Endothelial cell of umbilical vein (primary cell): ENCODE measurements around the gene OCIAD2. TPM values are rescaled to one million over a fixed set of nuclear protein-coding genes. Genes with fewer than 3 reads are reported as not detected.

Experiments
- BruUV-seq: library from RNA; stranded (reverse); fragments of 400-500 nt; replicated peaks from 2 replicates; lab custom pipeline; 2021; lab: Mats Ljungman, UMichigan
- CTCF ChIA-PET: fragments of 300-600, 350-600 bp; sonication (Branson Sonifier 250); formaldehyde crosslinking; loops from one replicate; lab custom pipeline; 2021; ENCODE audit warnings: antibody characterized with exemption, inconsistent platforms; lab: Charles Lee
- POLR2A ChIA-PET: fragments of 300-600, 350-600 bp; sonication (Branson Sonifier 250); formaldehyde crosslinking; loops from one replicate; lab custom pipeline; 2021; ENCODE audit warnings: antibody characterized with exemption, inconsistent platforms; lab: Charles Lee
- DNase-seq: peaks from one replicate; pipeline ENCODE4 v3.0.0-alpha.2; 2011; ENCODE audit warnings: low read depth, low spot score
- FAIRE-seq: peaks from 2 replicates; lab custom pipeline; 2011; peaks lifted over from hg19 to GRCh38; lab: Jason Lieb, UNC
- H2AFZ ChIP-seq: 2 replicates; pipeline ENCODE4 v1.6.0; 2012; ENCODE audit warnings: low read depth, low read length, control low read depth, inconsistent platforms
- H3K27ac ChIP-seq: 2 replicates; pipeline ENCODE4 v1.5.1; 2011; ENCODE audit warnings: low read depth, mild to moderate bottlenecking, control low read depth, low read length, moderate library complexity; ENCODE audit not compliant: insufficient read depth
- H3K27me3 ChIP-seq, 2 experiments: 2 replicates each; pipeline versions ENCODE4 v1.6.0 to v1.6.1; 2011; ENCODE audit warnings: low read length in 2 of 2, mixed read lengths in 1 of 2; ENCODE audit not compliant: control insufficient read depth in 2 of 2, insufficient read depth in 2 of 2
- H3K36me3 ChIP-seq, 2 experiments: 2 replicates in 1 of 2; 3 replicates in 1 of 2; pipeline ENCODE4 v1.5.1; 2011; ENCODE audit warnings: low read length in 2 of 2, mild to moderate bottlenecking in 1 of 2, moderate library complexity in 1 of 2; ENCODE audit not compliant: control insufficient read depth in 2 of 2, insufficient read depth in 2 of 2; ENCODE audit errors: extremely low read depth in 1 of 2
- H3K4me1 ChIP-seq: 3 replicates; pipeline ENCODE4 v1.5.1; 2011; ENCODE audit warnings: mild to moderate bottlenecking, low read length; ENCODE audit not compliant: control insufficient read depth, insufficient read depth; ENCODE audit errors: extremely low read depth
- H3K4me2 ChIP-seq: 2 replicates; pipeline ENCODE4 v1.6.1; 2011; ENCODE audit warnings: low read length, control low read depth, mixed read lengths; ENCODE audit not compliant: insufficient read depth
- H3K4me3 ChIP-seq, 3 experiments: fragments of 200-600 bp in 1 of 3; sonication (generic), shearing (Covaris generic) in 1 of 3; replicated peaks in 1 of 3; 2 replicates each; pipeline ENCODE4 v1.5.1; 2011 to 2016; ENCODE audit warnings: control low read depth in 3 of 3, low read length in 3 of 3, mild to moderate bottlenecking in 2 of 3, inconsistent platforms in 1 of 3, low read depth in 1 of 3, moderate library complexity in 1 of 3; ENCODE audit not compliant: insufficient read depth in 1 of 3
- H3K79me2 ChIP-seq: 2 replicates; pipeline ENCODE4 v1.6.0; 2012; ENCODE audit warnings: low read length, inconsistent platforms; ENCODE audit not compliant: control insufficient read depth, insufficient read depth
- H3K9ac ChIP-seq: replicated peaks from 2 replicates; pipeline ENCODE3; 2011; ENCODE audit warnings: low read length, control low read depth; ENCODE audit not compliant: insufficient read depth; ENCODE audit errors: extremely low read depth
- H3K9me1 ChIP-seq: replicated peaks from 3 replicates; pipeline ENCODE4 v1.6.0; 2011; ENCODE audit warnings: mild to moderate bottlenecking, low read length; ENCODE audit not compliant: control insufficient read depth, insufficient read depth; ENCODE audit errors: extremely low read depth
- H3K9me3 ChIP-seq: replicated peaks from 2 replicates; pipeline ENCODE4 v1.5.1; 2012; ENCODE audit warnings: low read length, inconsistent platforms; ENCODE audit not compliant: control insufficient read depth, insufficient read depth
- H4K20me1 ChIP-seq: replicated peaks from 2 replicates; pipeline ENCODE3; 2011; ENCODE audit warnings: mild to moderate bottlenecking, low read length; ENCODE audit not compliant: control insufficient read depth, insufficient read depth; ENCODE audit errors: extremely low read depth
- CTCF ChIP-seq, 2 donors: IDR thresholded peaks; 1 replicate in 1 of 2; 2 replicates in 1 of 2; pipeline ENCODE4 v1.5.1; 2011; ENCODE audit warnings: low read length in 2 of 2, mild to moderate bottlenecking in 2 of 2, moderate library complexity in 2 of 2, control low read depth in 1 of 2, inconsistent platforms in 1 of 2, low read depth in 1 of 2; ENCODE audit not compliant: insufficient read depth in 1 of 2; ENCODE audit errors: extremely low read depth in 1 of 2
- EZH2 ChIP-seq: IDR thresholded peaks from 2 replicates; pipeline ENCODE4 v1.6.1; 2012; ENCODE audit warnings: borderline replicate concordance, low read depth, mild to moderate bottlenecking, moderate library complexity, low read length, inconsistent platforms; ENCODE audit not compliant: severe bottlenecking
- FOS ChIP-seq: IDR thresholded peaks from 2 replicates; pipeline ENCODE4 v1.6.1; 2011; ENCODE audit warnings: mild to moderate bottlenecking, low read length, moderate library complexity, borderline replicate concordance; ENCODE audit not compliant: insufficient read depth
- GATA2 ChIP-seq: IDR thresholded peaks from 2 replicates; pipeline ENCODE4 v1.7.0; 2011; ENCODE audit warnings: low read depth, mild to moderate bottlenecking, moderate library complexity, mixed read lengths, low read length; ENCODE audit not compliant: insufficient read length, insufficient read depth
- JUN ChIP-seq: IDR thresholded peaks from 2 replicates; pipeline ENCODE4 v1.6.1; 2011; ENCODE audit warnings: borderline replicate concordance, low read depth; ENCODE audit not compliant: insufficient read length, insufficient read depth
- MYC ChIP-seq: IDR thresholded peaks from one replicate; pipeline ENCODE4 v1.6.1; 2011; ENCODE audit warnings: mild to moderate bottlenecking, low read depth, low read length
- POLR2A ChIP-seq: IDR thresholded peaks from 2 replicates; pipeline ENCODE4 v1.6.1; 2012; ENCODE audit warnings: low read depth, mild to moderate bottlenecking, control low read depth, low read length
- POLR2AphosphoS5 ChIP-seq: IDR thresholded peaks from 2 replicates; pipeline ENCODE4 v1.6.1; 2012; ENCODE audit warnings: low read depth, mild to moderate bottlenecking, control low read depth, low read length, moderate library complexity; ENCODE audit not compliant: insufficient read depth
- dilution Hi-C: fragments of 300-500 bp; cut with MboI; formaldehyde crosslinking; loops from one replicate; pipeline ENCODE4 v1.15.0; 2019; ENCODE audit warnings: low sequenced_read_pairs; ENCODE audit not compliant: extremely low pct_ligation_motif_present
- intact Hi-C: fragments of 100-400 bp; cut with micrococcal nuclease; formaldehyde crosslinking; loops from one replicate; pipeline ENCODE4 v1.10.0; 2022
- polyA plus RNA-seq, 4 experiments: library from polyadenylated mRNA; depleted of rRNA in 3 of 4; stranded (reverse) in 3 of 4; unstranded in 1 of 4; fragments of >200 nt; gene quantifications; 2 replicates each; pipeline versions ENCODE4 v1.2.1 to v1.2.3, GENCODE V29; 2011 to 2012; ENCODE audit warnings: missing spikeins in 1 of 4
- total RNA-seq: library from RNA; stranded (reverse); gene quantifications from 2 replicates; pipeline ENCODE4 v1.2.3, GENCODE V29; 2021
- TF ChIP-seq, protein P1 (sequence below): IDR thresholded peaks from 2 replicates; pipeline ENCODE4 v1.6.1; 2011; ENCODE audit not compliant: insufficient read depth, insufficient read length

OCIAD2 gene
- total and polyA plus RNA-seq, 2 donors (not counting 3 experiments of a cell fraction or from before 2014, with no cell fraction given): 99.0 to 119 TPM

DNA sequence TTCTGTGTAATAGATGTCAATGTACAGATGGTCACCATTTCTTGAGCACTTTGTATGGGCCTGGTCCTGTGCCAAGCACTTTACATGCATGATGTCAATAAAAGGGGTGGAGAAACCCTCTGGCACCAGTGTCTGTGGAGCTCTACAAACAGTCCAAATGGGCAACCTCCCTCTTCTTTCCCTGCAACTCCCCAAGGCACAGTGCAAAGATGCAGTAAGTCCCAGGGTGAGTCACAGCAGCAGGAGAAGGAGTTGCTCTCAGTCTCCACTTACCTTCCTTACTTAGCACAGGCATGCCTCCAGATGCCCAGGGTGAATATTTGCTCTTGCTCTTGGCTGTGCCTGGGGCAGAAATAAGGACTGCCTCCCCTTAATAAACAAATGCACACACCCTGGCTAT, 4.3 kb downstream of the OCIAD2 start:
- peaks cover 39% of the 10 kb centered on the region for H3K4me1 ChIP-seq

More for the DNA sequence above, 4.3 kb downstream of the OCIAD2 start:
- no peak overlapping the region for H2AFZ ChIP-seq
- no peak overlapping the region for H3K27ac ChIP-seq
- dilution Hi-C loops: no loop called here
- no peak overlapping the region for H3K9ac ChIP-seq
- ChIA-PET POLR2A (no interaction called here), CTCF (interaction anchor here (0.8 kb wide), 1 partner anchor 119 kb away, joined by 3 read pairs; no protein-coding TSS in a partner anchor)
- no peaks in the 10 kb centered on the region for H3K27me3 ChIP-seq
- no TSS peak for BruUV-seq
- no peak for TF ChIP-seq FOS
- TF ChIP-seq EZH2: no peak
- no peak for TF ChIP-seq GATA2
- TF ChIP-seq MYC: no peak
- TF ChIP-seq POLR2A: no peak
- no peak for TF ChIP-seq POLR2AphosphoS5
- TF ChIP-seq CTCF (IDR thresholded peaks at IDR 0.05; ENCODE audit: extremely low read depth in 1 of 2, insufficient read depth in 1 of 2, low read depth in 1 of 2, low read length in 2 of 2): no peak
- TF ChIP-seq JUN: no peak
- TF ChIP-seq, protein P1, sequence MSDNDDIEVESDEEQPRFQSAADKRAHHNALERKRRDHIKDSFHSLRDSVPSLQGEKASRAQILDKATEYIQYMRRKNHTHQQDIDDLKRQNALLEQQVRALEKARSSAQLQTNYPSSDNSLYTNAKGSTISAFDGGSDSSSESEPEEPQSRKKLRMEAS: no peak
- DNase-seq (no peak), FAIRE-seq (no peak)
- intact Hi-C loops: loop anchor here (5.0 kb wide), 1 partner anchor 40 kb away; no protein-coding TSS in a partner anchor
- no peaks in the 10 kb centered on the region for H3K9me3 ChIP-seq
- H3K4me3 ChIP-seq: no peak overlapping the region
- H3K36me3 ChIP-seq: peaks cover 4 to 19% of the 10 kb centered on the region in 2 experiments
- H3K9me1 ChIP-seq: no peaks in the 10 kb centered on the region
- H3K79me2 ChIP-seq: peaks cover 26% of the 10 kb centered on the region
- H3K4me2 ChIP-seq: no peak overlapping the region
- no peaks in the 10 kb centered on the region for H4K20me1 ChIP-seq
